Erythroblast (primary cell): Measurements from ENCODE around the gene SLFN12.

Experiments
- DNase-seq, 2 experiments: peaks; one replicate each; lab custom pipeline; 2025; lab: John Stamatoyannopoulos, UW
- GATA1 ChIP-seq: IDR thresholded peaks from 2 replicates; pipeline ENCODE4 v1.6.1; 2011; ENCODE audit warnings: low read depth, mild to moderate bottlenecking, control low read depth, low read length, moderate library complexity
- POLR2A ChIP-seq: IDR thresholded peaks from 2 replicates; pipeline ENCODE4 v1.6.1; 2011; ENCODE audit warnings: mild to moderate bottlenecking, low read length

SLFN12 gene

DNA sequence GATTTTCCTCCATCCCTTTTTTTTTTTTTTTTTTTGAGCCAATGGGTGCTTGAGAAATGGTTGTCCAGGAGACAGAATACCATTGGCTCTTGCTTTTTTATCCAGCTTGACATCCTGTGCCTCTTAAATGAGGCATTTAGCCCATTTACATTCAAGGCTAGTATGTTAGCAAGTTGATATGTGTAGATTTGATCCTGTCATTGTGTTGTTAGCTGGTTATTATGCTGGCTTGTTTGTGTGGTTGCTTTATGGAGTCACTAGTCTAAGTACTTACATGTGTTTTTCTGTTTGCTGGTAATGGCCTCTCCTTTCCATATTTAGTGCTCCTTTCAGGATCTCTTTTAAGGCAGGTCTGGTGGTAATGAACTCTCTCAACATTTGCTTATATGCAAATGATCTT lies 44.8 kb downstream of the SLFN12 start:
- TF ChIP-seq GATA1 = no peak
- no peak for TF ChIP-seq POLR2A

DNA sequence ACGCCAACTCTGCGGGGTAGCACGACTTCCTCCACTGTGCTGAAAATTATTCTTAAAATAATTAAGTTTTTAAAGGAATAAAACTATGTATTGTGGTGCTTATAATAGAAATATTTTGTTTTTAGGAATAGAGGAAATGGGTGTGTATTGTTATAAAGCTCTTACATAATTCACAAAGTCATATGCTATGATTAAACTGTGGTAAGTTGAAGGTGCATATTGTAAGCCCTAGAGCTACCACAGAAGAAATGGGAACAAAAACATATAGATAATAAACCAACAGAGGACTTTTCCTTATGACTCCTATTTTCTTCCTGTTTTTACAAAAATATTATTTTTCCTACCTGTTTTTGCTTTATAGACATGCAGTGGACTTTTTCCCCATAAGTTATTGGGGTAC lies 54.6 kb downstream of the SLFN12 start:
- DNase-seq = no peak
- TF ChIP-seq POLR2A (no peak), GATA1 (no peak)

More for the DNA sequence above, 44.8 kb downstream of the SLFN12 start:
- DNase-seq = no peak

DNA sequence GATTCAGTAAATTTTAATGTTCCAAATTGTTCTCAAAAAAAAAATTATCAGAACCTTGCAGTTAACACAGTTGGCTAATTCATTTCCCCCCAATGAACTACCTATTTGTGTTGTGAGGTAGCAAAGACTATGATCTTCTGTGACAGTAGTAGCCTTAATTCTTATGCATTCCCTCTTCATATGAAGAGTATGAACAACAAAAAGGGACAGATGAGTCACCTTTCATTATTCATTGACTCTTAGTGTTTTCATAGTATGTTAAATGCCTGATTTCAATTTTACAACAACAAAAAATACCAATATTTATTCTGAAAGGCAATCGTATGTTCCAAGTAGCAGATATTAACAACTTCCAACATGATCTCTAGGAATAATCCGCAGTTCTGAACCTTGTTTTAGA lies 55.2 kb downstream of the SLFN12 start:
- TF ChIP-seq GATA1 (no peak), POLR2A (no peak)
- DNase-seq = no peak

DNA sequence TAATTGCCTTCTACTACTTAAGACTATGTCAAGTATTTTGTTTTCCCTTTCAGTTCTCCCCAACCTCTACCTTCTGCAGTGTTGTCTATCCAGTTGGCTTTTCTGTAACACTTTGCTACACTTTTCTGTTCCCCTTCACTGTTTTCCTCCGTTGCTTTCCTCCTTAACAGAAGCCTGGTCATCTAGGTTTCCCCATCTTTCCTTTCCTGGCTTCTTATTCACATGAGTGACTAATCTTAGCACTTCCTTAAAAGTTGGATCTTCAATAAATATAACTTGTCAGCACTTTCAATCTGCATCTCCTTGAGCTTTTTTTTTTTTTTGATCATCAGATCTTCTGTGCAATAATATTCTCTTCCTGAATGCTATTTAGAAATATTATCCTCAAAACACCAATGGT lies 56.1 kb downstream of the SLFN12 start:
- TF ChIP-seq POLR2A (no peak), GATA1 (no peak)
- no peak for DNase-seq

DNA sequence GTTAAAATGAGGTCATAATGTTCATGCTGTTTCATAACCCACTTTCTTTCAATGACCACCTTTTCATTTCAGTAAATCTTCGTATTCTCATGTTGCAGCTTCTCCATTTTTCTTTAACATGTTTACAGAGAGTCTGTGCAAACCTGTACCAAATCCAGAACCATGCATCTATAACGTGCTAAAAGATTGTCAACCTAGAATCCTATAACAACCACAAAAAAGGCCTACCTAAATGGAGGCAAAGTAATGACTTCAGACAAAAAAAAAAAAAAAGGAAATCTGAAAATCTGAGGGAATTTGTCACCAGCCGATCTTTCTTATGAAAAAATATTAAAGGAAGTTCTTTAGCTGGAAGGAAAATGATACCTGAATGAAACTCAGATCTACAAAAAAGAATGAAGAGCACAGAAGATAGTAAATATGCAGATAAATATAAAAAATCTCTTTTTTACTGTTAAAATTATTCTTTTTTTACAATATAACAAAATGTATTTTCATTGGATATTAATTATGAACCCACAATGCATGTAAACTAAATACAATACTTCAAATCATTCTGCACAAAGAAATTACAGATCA lies 57.4 kb downstream of the SLFN12 start:
- TF ChIP-seq GATA1 (no peak), POLR2A (no peak)
- no peak for DNase-seq

DNA sequence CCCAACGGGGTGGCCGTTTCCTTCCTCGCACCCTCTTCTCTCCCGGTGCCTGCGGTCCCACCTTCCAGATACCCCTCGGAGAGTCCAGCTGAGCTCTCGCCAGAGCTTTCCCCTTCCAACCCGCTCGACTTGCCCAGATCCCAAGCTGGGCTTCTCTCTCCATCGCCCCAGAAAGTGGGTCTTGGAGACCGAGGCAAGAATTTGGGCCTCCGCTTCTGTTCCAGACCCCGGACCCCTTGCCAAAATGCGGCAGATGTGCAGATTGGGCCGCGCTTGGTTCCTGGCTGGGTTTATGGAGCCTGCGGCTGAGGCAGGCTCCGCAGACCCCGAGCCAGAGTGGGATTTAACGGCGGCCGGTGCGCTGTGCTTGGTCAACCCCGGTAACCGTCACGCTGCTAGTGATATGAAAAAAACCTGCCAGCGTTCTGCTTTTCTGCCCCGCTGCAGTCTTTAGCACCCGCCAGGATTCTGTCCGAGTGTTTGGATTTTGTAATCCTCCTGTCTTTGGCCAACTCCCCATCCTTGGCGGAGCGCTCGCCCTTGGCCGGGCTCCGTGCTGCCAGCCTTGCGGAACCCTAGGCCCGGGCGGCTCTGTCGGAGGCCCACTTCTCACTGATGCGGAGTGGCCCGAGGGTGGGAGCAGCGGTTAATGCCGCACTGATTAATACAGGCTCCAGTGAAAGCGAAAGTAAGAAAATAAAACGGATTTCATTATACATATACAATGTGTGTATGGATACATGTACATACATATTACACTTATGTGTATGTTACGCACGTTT lies 58.1 kb downstream of the SLFN12 start:
- DNase-seq = peak; percentile 61 to 62
- TF ChIP-seq GATA1 = no peak
- no peak for TF ChIP-seq POLR2A

DNA sequence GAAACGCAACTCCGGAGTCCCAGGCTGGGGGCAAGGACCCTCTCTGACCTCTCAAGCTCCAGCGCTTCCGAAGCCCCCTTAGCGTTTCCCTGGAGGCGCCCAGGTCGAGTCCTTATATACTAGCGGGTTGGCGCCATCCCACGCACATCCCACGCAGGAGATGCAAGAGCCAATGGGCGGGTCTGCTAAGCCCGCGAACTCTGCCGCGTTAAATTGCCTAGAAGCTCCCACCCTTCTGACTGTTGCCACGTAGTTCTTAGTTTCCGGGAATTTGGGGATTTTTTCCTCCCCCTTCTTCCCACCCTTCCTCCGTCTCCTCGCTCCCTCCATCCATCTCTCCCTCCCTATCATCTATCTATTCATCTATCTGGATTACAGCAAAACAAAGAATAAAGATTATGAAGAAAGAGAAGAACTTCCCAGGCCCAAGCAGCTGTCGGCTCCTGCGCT lies 58.7 kb downstream of the SLFN12 start, which contains the start of gene SLFN11:
Gene SLFN11 (minus strand): TSS at position 88 of the 450 bp plus-strand sequence. CDS start 9,814 bp downstream, outside the sequence.
- DNase-seq = peak; percentile 80 to 86
- TF ChIP-seq GATA1 (no peak), POLR2A (peak; percentile 90)

DNA sequence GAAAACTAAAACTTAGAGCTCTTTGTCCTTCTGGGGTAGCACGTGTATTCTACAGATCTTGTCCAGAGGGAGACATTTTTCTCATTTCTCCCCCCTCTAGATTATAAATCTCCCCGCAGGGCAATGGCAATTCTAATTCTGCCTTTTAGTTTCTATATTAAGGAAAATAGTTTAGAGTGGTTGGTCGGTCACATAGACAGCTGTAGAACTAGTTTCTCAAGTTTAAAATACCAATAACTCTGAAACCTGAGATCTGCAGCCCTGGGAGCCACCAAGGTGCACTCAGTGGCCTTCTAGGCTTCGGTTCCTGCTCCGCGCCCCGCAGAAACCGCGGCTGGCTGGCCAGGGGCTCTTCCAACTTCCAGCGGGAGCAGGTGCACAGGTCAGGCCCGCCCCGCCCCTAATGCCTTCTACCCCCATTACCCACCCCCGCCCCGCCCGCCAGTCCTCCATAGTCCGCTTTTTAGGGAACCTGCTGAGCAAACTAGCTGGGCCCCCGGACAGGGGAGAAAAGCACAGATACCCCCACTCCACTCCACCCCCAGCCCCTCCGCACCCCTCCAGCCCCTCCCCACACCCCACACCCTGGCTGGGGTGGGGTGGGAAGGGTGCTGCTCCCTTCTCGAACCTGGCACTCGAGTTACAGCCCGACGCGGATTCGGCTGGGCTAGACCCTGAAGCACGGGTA lies 59.3 kb downstream of the SLFN12 start:
- DNase-seq = peak; percentile 48 to 54

DNA sequence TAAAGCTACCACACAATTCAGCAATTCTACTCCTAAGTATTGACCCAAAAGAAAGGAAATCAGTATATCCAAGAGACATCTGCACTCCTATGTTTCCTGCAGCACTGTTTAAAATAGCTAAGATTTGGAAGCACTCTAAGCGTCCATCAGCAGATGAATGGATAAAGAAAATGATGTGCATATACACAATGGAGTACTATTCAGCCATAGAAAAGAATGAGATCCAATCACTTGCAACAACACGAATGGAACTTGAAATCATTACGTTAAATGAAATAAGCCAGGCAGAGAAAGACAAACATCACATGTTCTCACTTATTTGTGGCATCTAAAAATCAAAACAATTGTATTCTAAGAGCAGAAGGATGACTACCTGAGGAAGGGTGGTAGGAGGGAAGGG lies 60.4 kb downstream of the SLFN12 start:
- no peak for DNase-seq

More for the DNA sequence above, 59.3 kb downstream of the SLFN12 start:
- TF ChIP-seq POLR2A = no peak
- no peak for TF ChIP-seq GATA1

DNA sequence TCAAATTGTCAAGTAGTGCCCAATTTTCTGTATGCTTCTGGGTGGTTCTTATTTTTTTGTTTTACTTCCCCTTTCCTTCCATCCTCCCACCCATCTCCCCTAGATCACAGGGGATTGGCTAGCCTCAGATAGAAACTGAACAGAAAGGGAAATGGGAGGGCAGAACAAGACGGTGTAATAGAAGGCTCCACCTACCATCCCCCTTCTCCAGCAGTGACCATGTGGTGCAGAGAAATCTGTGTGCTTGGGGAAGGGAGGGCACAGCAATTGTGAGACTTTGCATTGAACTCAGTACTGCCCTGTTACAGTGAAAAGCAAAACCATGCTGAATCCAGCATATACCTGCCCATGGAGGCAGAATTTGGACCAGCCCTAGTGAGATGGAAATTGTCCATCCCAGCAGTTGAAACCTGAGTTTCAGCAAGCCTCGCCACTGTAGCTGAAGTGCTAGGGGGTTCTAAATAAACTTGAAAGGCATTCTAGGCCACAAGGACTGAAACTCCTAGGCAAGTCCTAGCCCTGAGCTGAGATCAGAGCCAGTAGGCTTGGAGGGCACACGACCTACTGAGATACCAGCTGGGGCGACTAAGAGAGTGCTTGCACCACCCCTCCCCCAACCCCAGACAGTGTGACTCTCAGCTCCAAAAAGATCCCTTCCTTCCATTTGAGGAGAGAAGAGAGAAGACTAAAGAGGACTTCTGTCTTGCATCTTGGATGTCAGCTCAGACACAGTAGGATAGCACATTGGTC lies 64.0 kb downstream of the SLFN12 start:
- DNase-seq = no peak
- TF ChIP-seq GATA1 (no peak), POLR2A (no peak)

More for the DNA sequence above, 60.4 kb downstream of the SLFN12 start:
- no peak for TF ChIP-seq POLR2A
- TF ChIP-seq GATA1 = no peak

DNA sequence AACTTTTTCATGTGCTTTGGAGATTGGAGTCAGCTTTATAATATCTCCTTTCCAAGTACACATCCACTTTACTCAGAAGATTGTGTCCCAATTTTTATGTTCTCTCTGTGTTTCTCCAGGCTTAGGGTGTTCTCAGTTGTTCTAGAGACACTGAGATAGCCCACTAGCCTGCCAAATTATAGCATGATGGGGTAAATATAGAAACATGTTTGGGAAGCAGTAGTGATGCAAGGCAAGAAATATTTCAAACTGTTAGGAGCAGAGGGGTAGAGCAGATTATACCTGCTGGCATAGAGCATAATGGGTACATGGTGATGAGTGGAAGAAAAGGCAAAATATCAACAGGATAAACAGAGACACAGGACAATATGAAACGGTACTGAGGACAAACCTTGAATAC lies 71.3 kb downstream of the SLFN12 start:
- no peak for DNase-seq

More for the DNA sequence above, 71.3 kb downstream of the SLFN12 start:
- TF ChIP-seq GATA1 (no peak), POLR2A (no peak)
